Measurements from ENCODE around the gene TMEM92.

DNA sequence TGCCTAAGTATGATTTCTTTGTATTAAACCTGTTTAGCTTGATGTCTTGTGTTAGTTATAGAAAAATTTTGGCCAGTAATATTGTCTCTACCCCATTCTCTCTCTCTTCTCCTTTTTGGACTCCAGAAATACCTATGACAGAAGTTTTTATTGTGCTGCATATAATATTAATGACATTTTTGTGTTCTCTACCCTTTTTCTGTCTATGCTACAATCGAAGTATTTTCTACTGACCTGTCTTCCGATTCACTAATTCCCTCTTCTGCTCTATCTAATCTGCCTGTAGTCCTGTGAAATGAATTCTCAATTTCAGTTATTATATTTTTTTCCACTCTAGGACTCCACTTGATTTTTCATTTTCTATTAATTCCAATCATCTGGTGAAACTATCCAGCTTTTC lies 26.0 kb upstream of the TMEM92 start:
- TF ChIP-seq, protein P1, sequence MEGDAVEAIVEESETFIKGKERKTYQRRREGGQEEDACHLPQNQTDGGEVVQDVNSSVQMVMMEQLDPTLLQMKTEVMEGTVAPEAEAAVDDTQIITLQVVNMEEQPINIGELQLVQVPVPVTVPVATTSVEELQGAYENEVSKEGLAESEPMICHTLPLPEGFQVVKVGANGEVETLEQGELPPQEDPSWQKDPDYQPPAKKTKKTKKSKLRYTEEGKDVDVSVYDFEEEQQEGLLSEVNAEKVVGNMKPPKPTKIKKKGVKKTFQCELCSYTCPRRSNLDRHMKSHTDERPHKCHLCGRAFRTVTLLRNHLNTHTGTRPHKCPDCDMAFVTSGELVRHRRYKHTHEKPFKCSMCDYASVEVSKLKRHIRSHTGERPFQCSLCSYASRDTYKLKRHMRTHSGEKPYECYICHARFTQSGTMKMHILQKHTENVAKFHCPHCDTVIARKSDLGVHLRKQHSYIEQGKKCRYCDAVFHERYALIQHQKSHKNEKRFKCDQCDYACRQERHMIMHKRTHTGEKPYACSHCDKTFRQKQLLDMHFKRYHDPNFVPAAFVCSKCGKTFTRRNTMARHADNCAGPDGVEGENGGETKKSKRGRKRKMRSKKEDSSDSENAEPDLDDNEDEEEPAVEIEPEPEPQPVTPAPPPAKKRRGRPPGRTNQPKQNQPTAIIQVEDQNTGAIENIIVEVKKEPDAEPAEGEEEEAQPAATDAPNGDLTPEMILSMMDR (IDR thresholded peaks at IDR 0.05) = no peak
- TF ChIP-seq POLR2A (IDR thresholded peaks at IDR 0.05) = no peak
